Keratinocyte (primary cell): Measurements from ENCODE around the gene FBXL2. TPM values are rescaled to one million over a fixed set of nuclear protein-coding genes. Genes with fewer than 3 reads are reported as not detected.

Experiments
- DNase-seq: peaks from one replicate; pipeline ENCODE4 v3.0.0-alpha.2; 2011; ENCODE audit warnings: low read depth, missing footprints, low spot score
- FAIRE-seq: peaks from 2 replicates; lab custom pipeline; 2011; peaks lifted over from hg19 to GRCh38; lab: Jason Lieb, UNC
- H2AFZ ChIP-seq: 2 replicates; pipeline ENCODE4 v1.6.0; 2012; ENCODE audit warnings: low read length, control low read depth, inconsistent platforms; ENCODE audit not compliant: control insufficient read depth
- H3K27ac ChIP-seq: 2 replicates; pipeline ENCODE4 v1.5.1; 2011; ENCODE audit warnings: low read length; ENCODE audit not compliant: control insufficient read depth, insufficient read depth
- H3K27me3 ChIP-seq: 3 replicates; pipeline ENCODE4 v1.6.0; 2011; ENCODE audit warnings: low read length; ENCODE audit not compliant: control insufficient read depth, insufficient read depth; ENCODE audit errors: extremely low read depth
- H3K36me3 ChIP-seq, 2 experiments: 2 replicates in 1 of 2; 3 replicates in 1 of 2; pipeline ENCODE4 v1.5.1; 2011; ENCODE audit warnings: low read length in 2 of 2, mild to moderate bottlenecking in 1 of 2; ENCODE audit not compliant: control insufficient read depth in 2 of 2, insufficient read depth in 2 of 2; ENCODE audit errors: extremely low read depth in 1 of 2
- H3K4me1 ChIP-seq: 3 replicates; pipeline ENCODE4 v1.5.1; 2011; ENCODE audit warnings: low read length; ENCODE audit not compliant: control insufficient read depth, insufficient read depth; ENCODE audit errors: extremely low read depth
- H3K4me2 ChIP-seq: 3 replicates; pipeline ENCODE4 v1.6.0; 2011; ENCODE audit warnings: low read depth, low read length; ENCODE audit not compliant: control insufficient read depth, insufficient read depth; ENCODE audit errors: extremely low read depth
- H3K4me3 ChIP-seq, 3 experiments: fragments of 200-600 bp in 1 of 3; sonication (generic) in 1 of 3; 2 replicates in 2 of 3; 3 replicates in 1 of 3; pipeline ENCODE4 v1.5.1; 2011 to 2016; ENCODE audit warnings: low read length in 3 of 3, mild to moderate bottlenecking in 3 of 3, control low read depth in 2 of 3, inconsistent platforms in 1 of 3, low read depth in 1 of 3, mixed read lengths in 1 of 3, mixed run types in 1 of 3, moderate library complexity in 1 of 3; ENCODE audit not compliant: control insufficient read depth in 2 of 3, insufficient read depth in 2 of 3; ENCODE audit errors: extremely low read depth in 1 of 3
- H3K79me2 ChIP-seq: 2 replicates; pipeline ENCODE4 v1.6.0; 2012; ENCODE audit warnings: low read length; ENCODE audit not compliant: control insufficient read depth, insufficient read depth
- H3K9ac ChIP-seq: 3 replicates; pipeline ENCODE4 v1.6.0; 2011; ENCODE audit warnings: low read length; ENCODE audit not compliant: control insufficient read depth, insufficient read depth; ENCODE audit errors: extremely low read depth
- H3K9me1 ChIP-seq: 3 replicates; pipeline ENCODE4 v1.6.0; 2011; ENCODE audit warnings: low read length; ENCODE audit not compliant: control insufficient read depth, insufficient read depth; ENCODE audit errors: extremely low read depth
- H3K9me3 ChIP-seq: 2 replicates; pipeline ENCODE4 v1.5.1; 2012; ENCODE audit warnings: low read depth, low read length; ENCODE audit not compliant: control insufficient read depth
- H4K20me1 ChIP-seq: 3 replicates; pipeline ENCODE4 v1.6.0; 2011; ENCODE audit warnings: low read length; ENCODE audit not compliant: control insufficient read depth, insufficient read depth; ENCODE audit errors: extremely low read depth
- CTCF ChIP-seq, 3 experiments: IDR thresholded peaks in 1 of 3; conservative IDR thresholded peaks in 1 of 3; optimal IDR thresholded peaks in 1 of 3; 2 replicates in 2 of 3; 3 replicates in 1 of 3; pipeline versions ENCODE3 to v1.5.1; 2011; ENCODE audit warnings: low read length in 3 of 3, mild to moderate bottlenecking in 3 of 3, moderate library complexity in 2 of 3, control low read depth in 1 of 3, inconsistent platforms in 1 of 3; ENCODE audit not compliant: insufficient read depth in 2 of 3; ENCODE audit errors: extremely low read depth in 1 of 3
- EZH2 ChIP-seq: IDR thresholded peaks from one replicate; pipeline ENCODE4 v1.6.1; 2012; ENCODE audit warnings: inconsistent platforms, mild to moderate bottlenecking, low read length, moderate library complexity
- dilution Hi-C: fragments of 300-500 bp; cut with MboI; formaldehyde crosslinking; loops from one replicate; pipeline ENCODE4 v1.7.0; 2020; ENCODE audit warnings: low sequenced_read_pairs; ENCODE audit not compliant: extremely low pct_ligation_motif_present
- polyA plus RNA-seq, 5 experiments: library from polyadenylated mRNA; depleted of rRNA in 3 of 5; stranded (reverse) in 3 of 5; stranded (forward) in 1 of 5; unstranded in 1 of 5; fragments of >200 nt; gene quantifications; 1 replicate in 1 of 5; 2 replicates in 3 of 5; 3 replicates in 1 of 5; pipeline versions ENCODE4 v1.2.1 to v1.2.3, GENCODE V29; 2011 to 2012; ENCODE audit warnings: missing spikeins in 2 of 5, low read depth in 1 of 5, low replicate concordance in 1 of 5

FBXL2 gene
- polyA plus RNA-seq, 1 donor (not counting 4 experiments of a cell fraction or from before 2014, with no cell fraction given), result 25.9 TPM

- no peak overlapping the region for H3K4me3 ChIP-seq
- no peak overlapping the region for H3K4me2 ChIP-seq
- H3K9me1 ChIP-seq, result no peaks in the 10 kb centered on the region
- no peak overlapping the region for H2AFZ ChIP-seq
- H3K36me3 ChIP-seq, result peaks cover 22 to 44% of the 10 kb centered on the region in 2 experiments
- H3K9ac ChIP-seq, result no peak overlapping the region
- H3K4me1 ChIP-seq, result no peaks in the 10 kb centered on the region
- H3K27me3 ChIP-seq, result no peaks in the 10 kb centered on the region
- H3K9me3 ChIP-seq, result no peaks in the 10 kb centered on the region
- DNase-seq, result no peak
- H3K27ac ChIP-seq, result no peak overlapping the region
- no peak for TF ChIP-seq CTCF (optimal IDR thresholded peaks at IDR 0.05 in 1 of 3, IDR thresholded peaks at IDR 0.05 in 1 of 3, conservative IDR thresholded peaks at IDR 0.05 in 1 of 3; ENCODE audit: extremely low read depth in 1 of 3, insufficient read depth in 2 of 3, low read length in 3 of 3)
- no peak for TF ChIP-seq EZH2
- peaks cover 2% of the 10 kb centered on the region for H4K20me1 ChIP-seq
- dilution Hi-C loops, result no loop called here
- H3K79me2 ChIP-seq, result no peaks in the 10 kb centered on the region
- FAIRE-seq, result no peak
Measured at GRCh38 chr3:33385423-33385822, 108.2 kb downstream of the FBXL2 start.

- H3K27me3 ChIP-seq, result no peaks in the 10 kb centered on the region
- no peak overlapping the region for H3K27ac ChIP-seq
- dilution Hi-C loops, result no loop called here
- H3K9ac ChIP-seq, result no peak overlapping the region
- no peak for TF ChIP-seq EZH2
- no peak for TF ChIP-seq CTCF (optimal IDR thresholded peaks at IDR 0.05 in 1 of 3, IDR thresholded peaks at IDR 0.05 in 1 of 3, conservative IDR thresholded peaks at IDR 0.05 in 1 of 3; ENCODE audit: extremely low read depth in 1 of 3, insufficient read depth in 2 of 3, low read length in 3 of 3)
- H3K4me2 ChIP-seq, result no peak overlapping the region
- DNase-seq (no peak), FAIRE-seq (no peak)
- H3K4me1 ChIP-seq, result no peaks in the 10 kb centered on the region
- H2AFZ ChIP-seq, result no peak overlapping the region
- no peaks in the 10 kb centered on the region for H3K9me1 ChIP-seq
- no peaks in the 10 kb centered on the region for H3K9me3 ChIP-seq
- no peak overlapping the region for H3K4me3 ChIP-seq
- no peaks in the 10 kb centered on the region for H3K79me2 ChIP-seq
- peaks cover 2% of the 10 kb centered on the region for H4K20me1 ChIP-seq
- peaks cover 21 to 44% of the 10 kb centered on the region in 2 experiments for H3K36me3 ChIP-seq
Measured at GRCh38 chr3:33386631-33387030, 109.4 kb downstream of the FBXL2 start.
